ENCODE measurements around the gene METTL6.

DNA sequence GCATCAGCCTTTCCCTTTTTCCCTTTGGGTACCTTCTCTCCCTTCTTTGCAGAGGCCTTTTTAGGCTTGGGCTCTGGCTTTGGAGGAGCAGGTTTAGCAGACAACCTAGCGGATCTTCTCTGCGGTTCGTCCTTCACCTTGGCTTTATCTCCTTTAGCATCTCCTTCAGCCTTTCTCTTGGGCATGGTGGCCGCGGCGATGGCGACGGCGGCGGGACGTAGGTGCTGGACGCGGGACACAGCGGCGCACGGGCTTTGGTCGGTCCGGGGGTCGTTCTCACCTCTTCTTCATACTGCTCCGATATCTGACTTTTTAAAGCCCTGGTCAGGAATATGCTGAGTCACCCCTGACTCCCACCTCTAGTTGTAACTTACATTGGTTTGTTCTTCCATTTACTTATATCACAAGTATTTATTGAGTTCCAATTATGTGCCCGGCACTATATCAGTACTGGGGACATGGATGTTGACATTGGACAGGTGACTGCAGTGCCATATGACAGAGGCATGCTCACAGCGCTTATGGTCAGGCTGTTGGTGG, 51.8 kb downstream of the METTL6 start:
- TF ChIP-seq, protein P1, sequence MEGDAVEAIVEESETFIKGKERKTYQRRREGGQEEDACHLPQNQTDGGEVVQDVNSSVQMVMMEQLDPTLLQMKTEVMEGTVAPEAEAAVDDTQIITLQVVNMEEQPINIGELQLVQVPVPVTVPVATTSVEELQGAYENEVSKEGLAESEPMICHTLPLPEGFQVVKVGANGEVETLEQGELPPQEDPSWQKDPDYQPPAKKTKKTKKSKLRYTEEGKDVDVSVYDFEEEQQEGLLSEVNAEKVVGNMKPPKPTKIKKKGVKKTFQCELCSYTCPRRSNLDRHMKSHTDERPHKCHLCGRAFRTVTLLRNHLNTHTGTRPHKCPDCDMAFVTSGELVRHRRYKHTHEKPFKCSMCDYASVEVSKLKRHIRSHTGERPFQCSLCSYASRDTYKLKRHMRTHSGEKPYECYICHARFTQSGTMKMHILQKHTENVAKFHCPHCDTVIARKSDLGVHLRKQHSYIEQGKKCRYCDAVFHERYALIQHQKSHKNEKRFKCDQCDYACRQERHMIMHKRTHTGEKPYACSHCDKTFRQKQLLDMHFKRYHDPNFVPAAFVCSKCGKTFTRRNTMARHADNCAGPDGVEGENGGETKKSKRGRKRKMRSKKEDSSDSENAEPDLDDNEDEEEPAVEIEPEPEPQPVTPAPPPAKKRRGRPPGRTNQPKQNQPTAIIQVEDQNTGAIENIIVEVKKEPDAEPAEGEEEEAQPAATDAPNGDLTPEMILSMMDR (conservative IDR thresholded peaks at IDR 0.05; ENCODE audit: low read depth, low read length) = no peak
- TF ChIP-seq EZH2 (IDR thresholded peaks at IDR 0.05; ENCODE audit: borderline replicate concordance, low read depth, low read length, poor library complexity, severe bottlenecking) = no peak

All from A673 (cell line).